ENCODE measurements around the gene BPIFB6.

DNA sequence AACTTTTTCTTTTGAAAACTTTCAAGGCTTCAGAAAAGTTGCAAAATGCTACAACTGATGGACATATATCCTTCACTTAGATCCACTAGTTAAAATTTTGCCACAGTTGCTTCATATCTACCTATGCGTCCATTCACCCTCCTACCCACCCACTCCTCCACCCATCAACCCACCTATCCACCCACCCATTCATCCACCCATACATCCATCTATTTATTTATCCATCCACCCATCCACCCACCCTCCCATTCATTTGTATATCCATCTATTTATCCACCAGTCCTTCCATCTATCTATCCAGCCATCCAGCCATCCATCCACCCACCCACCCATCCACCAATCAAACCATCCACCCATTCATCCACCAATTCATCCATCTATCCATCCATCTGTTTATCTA lies 61.6 kb downstream of the BPIFB6 start:
- TF ChIP-seq CTCF (IDR thresholded peaks at IDR 0.05) (no peak), ETV6 (CRISPR knock-in tag; IDR thresholded peaks at IDR 0.05) (no peak), CBFB (CRISPR knock-in tag; IDR thresholded peaks at IDR 0.05; ENCODE audit: low read depth) (no peak), FOXP4 (CRISPR knock-in tag; IDR thresholded peaks at IDR 0.05) (no peak), PRDM15 (CRISPR knock-in tag; IDR thresholded peaks at IDR 0.05) (no peak), ATF3 (CRISPR knock-in tag; conservative IDR thresholded peaks at IDR 0.05) (no peak)
- TF ChIP-seq, protein P1, sequence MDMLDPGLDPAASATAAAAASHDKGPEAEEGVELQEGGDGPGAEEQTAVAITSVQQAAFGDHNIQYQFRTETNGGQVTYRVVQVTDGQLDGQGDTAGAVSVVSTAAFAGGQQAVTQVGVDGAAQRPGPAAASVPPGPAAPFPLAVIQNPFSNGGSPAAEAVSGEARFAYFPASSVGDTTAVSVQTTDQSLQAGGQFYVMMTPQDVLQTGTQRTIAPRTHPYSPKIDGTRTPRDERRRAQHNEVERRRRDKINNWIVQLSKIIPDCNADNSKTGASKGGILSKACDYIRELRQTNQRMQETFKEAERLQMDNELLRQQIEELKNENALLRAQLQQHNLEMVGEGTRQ (CRISPR knock-in tag; IDR thresholded peaks at IDR 0.05) = no peak
- TF ChIP-seq, protein P2, sequence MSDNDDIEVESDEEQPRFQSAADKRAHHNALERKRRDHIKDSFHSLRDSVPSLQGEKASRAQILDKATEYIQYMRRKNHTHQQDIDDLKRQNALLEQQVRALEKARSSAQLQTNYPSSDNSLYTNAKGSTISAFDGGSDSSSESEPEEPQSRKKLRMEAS (CRISPR knock-in tag; IDR thresholded peaks at IDR 0.05) = no peak
